A549 treated with CpdA at 1 μM for 4 hours (cell line): ENCODE results near the gene CARS1. TPM values are rescaled to one million over a fixed set of nuclear protein-coding genes. Genes with fewer than 3 reads are reported as not detected.

Experiments
- total RNA-seq: library from RNA; stranded (reverse); fragments of 200-300 nt; extraction: Qiagen RNA extraction; gene quantifications from 5 replicates; pipeline ENCODE4 v1.2.3, GENCODE V29; 2022; ENCODE audit warnings: low read depth

Gene CARS1
- 62.8 to 75.9 TPM (median 64.0 TPM) in 5 replicates for total RNA-seq

DNA sequence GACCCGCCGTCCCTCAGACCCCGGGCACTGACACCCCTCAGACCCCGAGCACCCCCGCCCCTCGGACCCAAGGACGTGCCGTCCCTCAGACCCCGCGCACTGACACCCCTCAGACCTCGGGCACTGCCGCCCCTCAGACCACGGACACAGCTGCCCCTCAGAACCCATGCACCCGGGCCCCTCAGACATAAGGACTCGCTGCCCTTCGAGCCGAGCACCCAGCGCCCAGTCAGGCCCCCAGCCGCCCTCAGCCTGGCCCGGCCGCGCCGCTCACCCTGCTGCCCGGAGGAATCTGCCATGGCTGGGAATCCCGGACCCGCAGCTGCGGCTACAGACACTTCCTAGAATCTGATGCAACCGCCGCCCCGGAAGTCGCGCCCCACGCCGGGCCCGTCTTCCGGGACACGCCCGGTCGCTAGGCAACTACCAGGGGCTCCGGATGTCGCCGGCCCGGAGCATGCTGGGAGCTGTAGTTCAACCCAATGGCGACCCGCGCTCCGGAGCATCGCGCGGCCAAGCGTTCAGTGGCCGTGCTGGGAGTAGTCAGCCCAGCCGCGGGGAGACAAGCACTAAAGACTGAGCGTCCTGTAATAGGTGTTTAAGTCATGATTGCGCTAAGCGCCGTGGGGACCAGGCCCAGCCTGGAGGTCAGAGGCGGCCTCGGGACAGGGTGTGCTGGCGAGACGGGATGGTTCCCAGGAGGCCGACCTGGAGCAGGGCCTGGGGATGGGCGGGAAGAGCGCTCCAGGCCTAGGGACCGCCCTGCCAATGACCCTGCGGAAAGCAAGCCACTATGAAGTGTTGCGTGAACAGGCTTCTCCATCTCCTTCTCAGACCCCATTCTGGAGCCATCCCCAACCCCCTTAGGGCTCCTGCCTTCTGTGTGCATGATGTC lies at the start of gene CARS1:
TSS of gene CARS1 (minus strand) at position 355 of the 895 bp plus-strand sequence. CDS start at position 299, 56 bp downstream.

DNA sequence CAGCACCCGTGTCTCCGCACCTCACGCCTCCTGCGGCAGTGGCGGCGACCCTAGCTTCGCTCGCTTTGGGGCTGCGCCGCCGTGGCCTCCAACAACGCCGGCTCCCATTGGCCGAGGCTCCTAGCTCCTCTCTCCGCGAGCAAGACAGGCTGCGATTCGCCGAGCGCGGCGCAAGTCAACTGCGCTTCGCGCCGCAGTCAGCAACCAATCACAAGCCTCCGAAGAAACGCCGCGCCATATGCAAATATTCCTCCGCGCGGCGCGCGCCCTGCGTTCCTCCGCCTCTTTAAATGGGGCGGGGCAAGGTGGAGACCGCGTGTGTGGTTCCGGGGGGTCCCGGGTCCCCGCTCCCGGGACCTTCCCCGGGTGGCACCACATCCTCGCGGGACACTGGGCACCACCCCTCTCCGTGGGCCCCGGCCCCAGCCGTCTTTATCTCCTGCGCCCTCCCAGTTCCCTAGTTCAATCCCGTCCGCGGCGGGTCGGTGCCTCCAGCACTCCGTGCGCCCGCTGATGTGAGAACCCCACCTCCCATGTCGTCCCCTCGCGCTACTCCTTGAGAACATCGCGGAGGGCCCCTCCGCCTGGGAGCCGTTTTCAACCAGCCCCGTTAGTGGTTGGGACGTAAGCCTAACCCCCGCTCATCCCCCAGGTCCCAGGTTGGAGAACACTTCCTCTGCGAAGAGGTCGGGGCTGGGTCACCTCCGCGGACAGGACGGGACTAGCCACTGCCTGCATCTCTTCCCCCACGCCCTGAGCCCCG lies 64.8 kb downstream of the CARS1 start, which contains the start of gene NAP1L4:
TSS of gene NAP1L4 (minus strand) at position 96 of the 763 bp plus-strand sequence. CDS start 13,109 bp downstream, outside the sequence.

Other genes with a start within 250 kb of the CARS1 start
- 0.52 to 0.92 TPM (median 0.71 TPM) in 5 replicates for gene CDKN1C, start 171.6 kb downstream of the CARS1 start, total RNA-seq
- gene PHLDA2, start 128.0 kb downstream of the CARS1 start, total RNA-seq = 96.6 to 156 TPM (median 147 TPM) in 5 replicates
- gene NAP1L4, start 65.1 kb downstream of the CARS1 start, total RNA-seq = 120 to 133 TPM (median 125 TPM) in 5 replicates
- gene OSBPL5, start 107.9 kb upstream of the CARS1 start, total RNA-seq = 4.5 to 7.5 TPM (median 5.3 TPM) in 5 replicates
- not detected in 5 replicates for gene MRGPRG, start 161.4 kb upstream of the CARS1 start, total RNA-seq
- gene MRGPRE, start 175.0 kb upstream of the CARS1 start, total RNA-seq = 0.15 to 0.19 TPM in 2 of 5 replicates, not detected in the others